GM21576 (cell line): Measurements from ENCODE around the gene SHISA6.

Source experiments
- ATAC-seq: cut with Tn5 transposase; IDR thresholded peaks from one replicate; pipeline ENCODE4 v1.9.1; 2021; ENCODE audit warnings: mild to moderate bottlenecking, moderate library complexity; ENCODE audit not compliant: unreplicated experiment

The SHISA6 gene

DNA sequence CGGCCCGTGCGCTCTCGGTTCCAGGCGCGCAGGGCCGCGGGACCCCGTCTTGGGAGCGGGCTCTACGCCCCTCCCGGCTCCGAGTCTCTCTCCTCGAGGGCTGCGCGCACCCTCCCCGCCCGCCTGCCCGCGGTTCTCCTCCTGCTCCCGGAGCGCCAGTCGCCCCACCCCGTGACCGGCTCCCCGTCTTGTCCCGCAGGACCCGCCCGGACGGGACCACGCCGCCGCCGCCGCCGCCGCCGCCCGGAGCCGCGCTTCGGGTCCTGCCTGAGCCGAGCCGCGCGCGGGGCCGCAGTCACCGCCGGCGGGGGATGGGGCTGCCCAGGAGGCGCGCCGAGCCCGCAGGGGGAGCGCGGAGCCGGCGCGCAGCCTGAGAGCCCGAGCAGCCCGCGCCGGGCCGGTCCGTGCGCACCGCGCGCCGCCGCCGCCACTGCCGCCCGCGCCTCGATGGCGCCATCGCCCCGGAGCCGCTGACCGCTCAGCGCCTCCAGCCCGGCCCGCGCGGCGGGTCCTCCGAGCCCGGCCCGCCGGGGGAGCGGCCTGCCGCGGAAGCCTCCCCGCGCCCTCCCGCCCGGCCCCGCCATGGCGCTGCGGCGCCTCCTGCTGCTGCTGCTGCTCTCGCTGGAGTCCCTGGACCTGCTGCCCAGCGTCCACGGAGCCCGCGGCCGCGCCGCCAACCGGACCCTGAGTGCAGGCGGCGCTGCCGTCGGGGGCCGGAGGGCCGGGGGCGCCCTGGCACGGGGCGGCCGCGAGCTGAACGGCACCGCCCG lies at the start of gene SHISA6:
TSS of gene SHISA6 (plus strand) at position 373 of the 770 bp plus-strand sequence.
- ATAC-seq = no peak

DNA sequence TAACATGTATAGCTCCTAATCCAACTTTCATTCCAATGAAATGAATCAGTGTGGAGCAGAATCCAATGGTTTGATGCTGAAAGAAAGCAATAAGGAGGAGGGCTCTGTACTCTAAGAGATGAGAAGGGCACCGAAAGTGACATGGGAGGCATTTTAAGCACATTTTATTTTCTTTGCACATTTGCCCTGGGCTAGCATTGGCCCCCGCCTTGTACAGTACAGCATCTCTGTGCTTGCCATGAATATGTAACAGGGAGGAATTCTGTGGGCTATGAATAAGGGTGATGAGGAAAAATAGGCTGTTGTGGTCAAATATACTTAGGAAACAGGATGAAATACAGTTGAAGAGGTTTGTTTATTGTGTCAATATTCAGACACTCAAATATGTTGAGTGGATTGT lies 45.2 kb upstream of the SHISA6 start:
- ATAC-seq = no peak

DNA sequence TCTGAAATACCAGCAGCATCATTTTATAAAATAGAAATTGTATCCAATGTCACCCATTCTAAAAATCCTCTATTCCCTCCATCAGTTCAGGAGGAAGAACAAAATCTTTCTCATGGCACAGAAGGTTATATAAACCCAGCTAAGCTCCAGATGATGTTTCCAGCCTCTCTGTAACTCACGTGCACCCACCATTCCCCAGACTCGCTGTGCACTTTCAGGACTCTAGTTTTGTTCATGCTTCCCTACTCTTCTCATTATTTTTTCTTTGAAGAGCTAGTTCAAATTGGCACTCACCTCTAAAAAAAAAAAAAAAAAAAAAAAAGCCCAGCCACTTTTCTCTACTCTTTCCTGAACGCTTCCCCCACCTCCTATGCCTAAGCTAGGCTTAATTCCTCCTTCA lies 36.0 kb upstream of the SHISA6 start:
- ATAC-seq = no peak

- no peak for ATAC-seq
These were observed 35.4 kb upstream of the SHISA6 start for GRCh38 chr17:11205659-11206058.

DNA sequence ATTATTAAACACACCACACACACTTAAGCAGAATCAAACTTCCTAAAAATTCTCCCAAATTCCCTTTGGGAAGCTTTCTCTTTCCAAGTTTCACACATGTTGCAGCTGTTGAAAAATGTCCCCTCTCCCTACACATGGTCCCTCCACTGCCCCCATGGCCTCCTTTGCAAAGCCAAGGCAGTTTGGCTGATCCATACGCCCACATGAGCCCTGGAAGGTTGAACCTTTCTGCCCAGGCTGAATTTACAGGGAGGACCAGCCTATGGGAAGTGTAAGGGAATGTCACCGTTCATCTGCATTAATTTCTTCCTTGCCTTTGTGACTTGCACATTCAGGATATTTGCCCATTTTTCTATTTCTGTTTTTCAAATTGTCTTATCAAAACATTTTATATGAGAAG lies 31.1 kb upstream of the SHISA6 start:
- no peak for ATAC-seq

DNA sequence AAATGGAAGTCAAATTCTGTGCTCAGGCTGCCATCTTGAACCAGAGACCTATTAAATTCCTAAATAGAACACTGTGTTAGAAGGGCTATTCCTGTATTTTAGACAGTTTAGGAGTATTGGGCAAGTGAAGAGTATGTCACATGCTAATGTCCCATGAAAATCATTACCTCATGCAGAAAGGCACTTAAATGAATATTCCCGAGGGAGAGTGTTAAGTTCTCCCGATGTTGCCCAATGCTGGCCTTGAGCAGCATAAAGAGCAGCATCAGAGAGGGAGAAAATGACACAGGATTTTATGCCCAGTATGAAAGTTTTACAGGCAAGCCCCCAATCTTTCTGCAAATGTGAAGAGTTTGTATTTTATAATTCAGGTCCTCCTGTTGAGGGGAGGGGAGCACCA lies 28.2 kb upstream of the SHISA6 start:
- no peak for ATAC-seq

DNA sequence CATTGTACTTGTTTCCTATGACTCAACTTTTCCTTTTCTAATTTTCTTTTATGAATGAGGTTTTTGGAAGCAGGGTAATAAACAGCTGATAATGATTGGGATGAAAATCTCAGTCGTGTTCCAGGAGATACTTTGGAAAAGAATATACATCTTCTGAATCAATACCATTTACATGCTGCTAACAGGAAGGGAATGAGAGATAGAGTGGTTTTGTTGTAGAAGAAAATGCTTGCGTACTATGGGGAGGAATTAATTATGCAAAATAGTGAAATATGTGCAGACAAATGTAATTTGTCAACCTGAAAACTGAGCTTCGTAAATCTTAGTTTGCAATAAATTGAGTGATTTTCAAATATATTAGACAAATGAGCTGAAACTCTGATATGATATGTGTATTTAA lies 24.0 kb upstream of the SHISA6 start:
- no peak for ATAC-seq

GRCh38 chr17:11221196-11221595 lies 19.8 kb upstream of the SHISA6 start:
- no peak for ATAC-seq

DNA sequence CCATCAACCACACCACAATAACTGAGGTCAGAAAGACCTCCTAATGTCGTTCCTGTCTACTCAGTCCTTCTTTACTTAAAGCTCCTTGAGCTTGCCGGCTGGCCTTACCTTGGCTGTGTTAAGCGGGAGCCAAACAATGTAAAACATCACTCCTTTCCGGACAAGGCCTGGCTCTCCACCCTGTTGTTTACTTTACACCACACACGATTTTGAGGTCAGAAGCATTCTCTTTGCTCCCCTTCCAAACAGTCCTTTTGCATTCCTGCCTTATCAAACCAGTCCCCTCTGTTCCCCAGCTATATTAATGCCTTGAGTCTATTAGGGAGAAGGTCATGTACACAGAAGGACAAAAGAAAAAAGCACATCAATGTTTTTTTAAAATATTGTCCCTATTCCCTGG lies 19.3 kb upstream of the SHISA6 start:
- ATAC-seq = no peak

DNA sequence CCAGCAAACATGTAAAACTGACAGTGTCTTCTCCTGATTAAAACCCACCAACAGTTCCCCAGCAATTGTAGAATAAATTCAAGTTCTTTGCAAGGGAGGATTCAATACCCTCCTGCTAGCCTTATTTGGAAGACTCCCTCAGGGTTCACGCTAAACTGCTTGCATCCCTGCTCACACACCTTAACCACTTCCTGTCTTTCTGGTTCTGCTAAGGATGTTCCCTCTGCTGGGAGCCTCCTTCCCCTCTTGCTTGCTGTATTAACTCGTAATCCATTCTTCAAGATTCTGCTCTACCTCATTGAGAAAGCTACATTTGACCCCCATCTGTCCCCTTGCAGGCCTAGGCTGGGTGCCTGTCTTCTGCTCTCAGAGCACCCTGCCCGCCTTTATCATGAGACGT lies 2.3 kb upstream of the SHISA6 start:
- ATAC-seq = no peak

DNA sequence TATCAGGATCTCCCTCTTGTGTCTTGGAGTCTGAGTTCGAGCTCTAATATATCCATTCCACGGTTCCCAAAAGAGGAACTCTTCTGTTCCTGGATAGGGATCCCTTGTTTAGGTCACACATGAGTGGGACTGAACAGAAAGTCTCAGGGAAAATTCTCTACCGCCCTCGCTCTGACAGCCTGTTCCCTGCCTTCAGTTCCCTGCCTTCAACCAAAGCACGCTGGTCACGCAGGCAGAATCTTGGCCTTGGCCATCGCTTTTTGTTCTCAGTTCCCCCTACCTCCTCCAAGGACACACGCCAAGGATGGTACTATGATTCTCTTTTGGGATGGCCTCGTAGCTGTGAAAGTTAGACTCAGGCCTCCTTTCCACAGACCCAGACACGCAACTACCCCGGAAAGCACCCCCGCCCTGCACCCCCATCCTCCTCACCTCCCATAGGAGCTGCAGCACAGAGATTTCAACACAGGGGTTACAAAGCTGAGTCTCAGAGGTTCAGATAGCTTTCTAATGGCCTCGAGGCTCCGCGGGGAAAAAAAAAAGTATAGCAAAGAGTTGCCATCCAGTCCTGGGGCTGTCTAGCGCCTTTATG lies 1.5 kb upstream of the SHISA6 start:
- ATAC-seq = no peak

GRCh38 chr17:11240041-11240840 lies 772 bp upstream of the SHISA6 start:
- ATAC-seq = no peak

GRCh38 chr17:11241611-11242226 lies 706 bp downstream of the SHISA6 start:
- no peak for ATAC-seq

- ATAC-seq = no peak
These were observed 1.4 kb downstream of the SHISA6 start for GRCh38 chr17:11242411-11242810.

GRCh38 chr17:11244776-11245175 lies 3.8 kb downstream of the SHISA6 start:
- ATAC-seq = no peak

DNA sequence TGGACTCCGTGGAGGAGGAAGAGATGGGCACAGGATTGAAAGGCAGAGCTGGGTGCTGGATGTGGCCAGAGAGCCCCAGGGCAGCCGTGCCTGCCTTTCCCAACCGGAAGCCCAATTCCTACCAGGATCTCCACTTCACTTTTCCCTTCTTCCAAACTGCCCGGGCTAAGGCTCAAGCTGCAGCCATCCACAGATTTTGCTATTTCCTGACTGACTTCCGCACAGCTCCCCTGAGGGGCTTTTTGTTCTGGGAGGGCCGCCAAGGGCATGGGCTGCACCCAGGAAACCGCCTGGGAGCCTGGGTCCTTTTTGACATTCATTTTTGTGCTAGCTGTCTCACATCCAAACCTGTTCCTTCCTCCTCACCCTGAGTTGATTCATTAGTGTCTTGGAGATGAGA lies 4.2 kb downstream of the SHISA6 start:
- no peak for ATAC-seq

GRCh38 chr17:11245791-11246190 lies 4.8 kb downstream of the SHISA6 start:
- no peak for ATAC-seq

- no peak for ATAC-seq
These were observed 9.1 kb downstream of the SHISA6 start for GRCh38 chr17:11250161-11250560.

DNA sequence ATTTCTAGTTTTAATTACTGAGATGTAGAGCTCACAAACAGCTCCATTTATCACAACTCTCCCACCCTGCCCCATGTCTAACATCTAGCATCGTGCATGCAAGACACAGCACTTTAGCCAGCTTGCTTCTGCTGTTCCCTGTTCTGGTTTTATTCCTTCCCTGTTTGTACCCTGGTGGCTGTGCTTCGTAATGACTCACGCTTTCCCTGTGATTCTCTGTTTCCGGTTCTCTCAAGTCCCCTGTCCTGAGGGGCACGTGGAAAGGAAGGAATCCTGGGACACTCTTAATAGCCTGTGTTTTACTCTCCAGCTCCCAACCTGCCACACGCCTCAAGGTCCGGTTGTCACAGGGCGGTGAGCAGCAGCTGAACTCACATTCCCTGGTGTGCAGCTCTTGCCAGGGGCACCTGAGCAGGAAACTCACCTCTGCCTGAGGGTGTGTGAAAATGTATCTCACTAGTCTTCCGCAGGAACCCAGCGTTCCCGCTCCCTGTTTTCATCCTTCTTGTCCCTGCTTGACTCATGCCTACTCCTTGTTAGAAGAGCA lies 10.6 kb downstream of the SHISA6 start:
- ATAC-seq = no peak

DNA sequence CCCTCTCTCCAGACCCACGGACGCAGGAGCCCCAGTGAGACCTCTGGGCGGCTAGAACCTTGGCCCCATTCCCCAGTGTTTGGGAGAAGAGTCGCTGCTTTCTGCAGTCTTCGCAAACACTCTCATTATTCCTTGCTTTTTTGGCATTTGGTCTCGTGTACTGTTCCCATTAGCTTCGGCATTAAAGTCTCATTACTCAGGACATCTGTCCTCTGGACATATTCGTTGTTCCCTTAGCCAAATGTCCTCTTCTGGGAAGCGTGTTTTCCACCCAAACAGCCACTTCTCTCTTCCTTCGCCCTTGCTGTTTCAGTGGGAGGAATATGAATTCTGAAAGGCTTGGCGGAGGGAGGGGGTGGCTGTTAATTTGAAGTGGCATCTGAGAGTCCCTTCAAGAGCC lies 11.1 kb downstream of the SHISA6 start:
- no peak for ATAC-seq

- ATAC-seq = no peak
These were observed 15.9 kb downstream of the SHISA6 start for GRCh38 chr17:11256877-11257276.
